ENCODE data around the gene ARRB1. TPM values are rescaled to one million over a fixed set of nuclear protein-coding genes. Genes with fewer than 3 reads are reported as not detected.

The ARRB1 gene
- polyA plus RNA-seq, 1 experiment, result 15.7 TPM

- H3K36me3 ChIP-seq (ENCODE audit: control insufficient read depth, insufficient read depth, low read length), result no peaks in the 10 kb centered on the region
- H3K4me3 ChIP-seq (ENCODE audit: low read depth, low read length), result no peak overlapping the region
- no peak for TF ChIP-seq CTCF (IDR thresholded peaks at IDR 0.05; ENCODE audit: insufficient read depth, low read depth, low read length)
- H3K27me3 ChIP-seq (ENCODE audit: control insufficient read depth, insufficient read depth, low read length), result no peaks in the 10 kb centered on the region
- no peak for DNase-seq (ENCODE audit: low read depth)
- ChIA-PET CTCF (interaction anchor here (1.3 to 6.4 kb wide), 3 partner anchors 13 to 95 kb away, joined by 3 to 36 read pairs (median 5); no protein-coding TSS in a partner anchor), POLR2A (no interaction called here)
Observed at GRCh38 chr11:75292943-75293342, 58.5 kb downstream of the ARRB1 start.

DNA sequence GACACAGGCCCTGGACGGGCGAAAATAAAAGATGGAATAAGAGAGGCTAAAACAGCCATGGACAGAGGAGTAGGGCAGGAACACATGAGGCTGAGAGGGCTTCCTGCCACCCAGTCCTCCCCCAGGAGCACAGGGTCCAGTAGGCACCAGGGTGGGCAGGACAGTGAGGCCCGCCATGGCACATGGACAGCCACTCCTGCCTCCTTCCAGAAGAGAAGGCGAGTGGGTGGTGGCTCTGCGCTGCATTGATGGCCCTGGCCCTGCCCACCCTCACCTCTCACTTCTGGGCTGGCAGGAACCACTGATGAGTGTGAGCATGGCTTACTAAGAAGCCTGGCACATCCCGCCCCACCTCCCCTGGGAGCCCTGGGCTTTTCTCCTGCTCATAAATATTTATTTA is 59.7 kb downstream of the ARRB1 start:
- no peaks in the 10 kb centered on the region for H3K27me3 ChIP-seq (ENCODE audit: control insufficient read depth, insufficient read depth, low read length)
- CTCF ChIA-PET, result interaction anchor here (1.3 to 6.4 kb wide), 2 partner anchors 11 to 91 kb away, joined by 3 to 36 read pairs; no protein-coding TSS in a partner anchor
- no peak for DNase-seq (ENCODE audit: low read depth)

DNA sequence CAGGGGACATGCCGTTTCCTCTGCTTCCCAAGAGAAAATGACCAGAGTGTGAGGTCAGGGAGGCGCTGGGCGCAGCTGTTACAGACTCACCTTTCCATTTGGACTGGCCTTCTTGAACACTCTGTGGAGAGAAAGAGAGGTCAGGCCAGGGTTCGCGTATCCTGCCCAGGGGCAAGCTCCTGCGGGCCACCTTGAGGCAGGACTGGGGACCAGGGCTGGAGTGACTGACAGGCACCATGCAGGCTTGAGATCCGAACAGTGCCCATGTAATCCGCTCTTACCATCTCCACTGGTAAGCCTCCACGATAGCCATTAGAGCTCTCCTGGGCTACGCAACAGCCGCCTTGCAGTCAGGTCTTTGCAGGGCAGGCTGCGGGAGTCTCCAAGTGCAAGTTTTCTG is 61.5 kb downstream of the ARRB1 start:
- H3K4me3 ChIP-seq (ENCODE audit: low read depth, low read length), result no peak overlapping the region
- no peak for DNase-seq (ENCODE audit: low read depth)
- H3K36me3 ChIP-seq (ENCODE audit: control insufficient read depth, insufficient read depth, low read length), result no peaks in the 10 kb centered on the region
- POLR2A ChIA-PET, result no interaction called here
- no peaks in the 10 kb centered on the region for H3K27me3 ChIP-seq (ENCODE audit: control insufficient read depth, insufficient read depth, low read length)
- TF ChIP-seq CTCF (IDR thresholded peaks at IDR 0.05; ENCODE audit: insufficient read depth, low read depth, low read length), result no peak
- CTCF ChIA-PET, result interaction anchor here (0.6 to 21.8 kb wide), 5 partner anchors 10 to 674 kb away, joined by 3 to 389 read pairs (median 3); no protein-coding TSS in a partner anchor

More for the DNA sequence above, 59.7 kb downstream of the ARRB1 start:
- Histone ChIP-seq H3K4me3 (ENCODE audit: low read depth, low read length) (no peak overlapping the region), H3K36me3 (ENCODE audit: control insufficient read depth, insufficient read depth, low read length) (no peaks in the 10 kb centered on the region)
- no peak for TF ChIP-seq CTCF (IDR thresholded peaks at IDR 0.05; ENCODE audit: insufficient read depth, low read depth, low read length)
- POLR2A ChIA-PET, result no interaction called here

DNA sequence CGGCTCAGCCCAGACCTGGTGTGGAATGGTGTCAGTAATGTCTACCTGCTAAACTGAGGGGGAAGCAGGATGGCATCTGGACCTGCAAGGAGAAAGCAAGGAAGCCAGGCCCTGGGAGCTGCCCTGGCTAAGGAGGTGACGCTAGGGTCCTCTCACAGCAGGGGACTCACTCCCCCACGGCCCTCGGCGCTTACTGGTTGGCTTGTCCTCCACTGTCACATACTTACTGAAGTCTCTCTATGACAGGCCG is 62.0 kb downstream of the ARRB1 start:
- POLR2A ChIA-PET, result no interaction called here
- H3K27me3 ChIP-seq (ENCODE audit: control insufficient read depth, insufficient read depth, low read length), result no peaks in the 10 kb centered on the region
- no peak for TF ChIP-seq CTCF (IDR thresholded peaks at IDR 0.05; ENCODE audit: insufficient read depth, low read depth, low read length)
- CTCF ChIA-PET, result interaction anchor here (0.6 to 21.8 kb wide), 5 partner anchors 9 to 674 kb away, joined by 3 to 389 read pairs (median 3); no protein-coding TSS in a partner anchor
- H3K36me3 ChIP-seq (ENCODE audit: control insufficient read depth, insufficient read depth, low read length), result no peaks in the 10 kb centered on the region
- H3K4me3 ChIP-seq (ENCODE audit: low read depth, low read length), result no peak overlapping the region
- DNase-seq (ENCODE audit: low read depth), result no peak

- CTCF ChIA-PET, result interaction anchor here (0.6 to 21.8 kb wide), 3 partner anchors 98 to 437 kb away, joined by 3 to 389 read pairs (median 3); no protein-coding TSS in a partner anchor
- POLR2A ChIA-PET, result no interaction called here
- Histone ChIP-seq H3K36me3 (ENCODE audit: control insufficient read depth, insufficient read depth, low read length) (no peaks in the 10 kb centered on the region), H3K27me3 (ENCODE audit: control insufficient read depth, insufficient read depth, low read length) (no peaks in the 10 kb centered on the region), H3K4me3 (ENCODE audit: low read depth, low read length) (no peak overlapping the region)
- DNase-seq (ENCODE audit: low read depth), result no peak
- TF ChIP-seq CTCF (IDR thresholded peaks at IDR 0.05; ENCODE audit: insufficient read depth, low read depth, low read length), result no peak
Observed at GRCh38 chr11:75287579-75287978, 63.9 kb downstream of the ARRB1 start.

All from BJ (cell line).